BE2C (cell line): Measurements from ENCODE around the gene ADIPOR2.
"Not testable (repeated sequence)": the region's sequence is repeated elsewhere in the genome, so short reads cannot be mapped to it uniquely, and the experiment has no call there.

Source experiments
- DNase-seq: peaks from one replicate; pipeline ENCODE4 v3.0.0-alpha.2; 2020
- H3K27me3 ChIP-seq: fragments of 250-450 bp; sonication (Bioruptor Pico); 2 replicates; pipeline ENCODE4 v1.5.1; 2020; ENCODE audit warnings: mild to moderate bottlenecking
- H3K36me3 ChIP-seq: fragments of 250-450 bp; sonication (Bioruptor Pico); 2 replicates; pipeline ENCODE4 v1.5.1; 2020; ENCODE audit warnings: mild to moderate bottlenecking
- H3K4me1 ChIP-seq: fragments of 250-450 bp; sonication (Bioruptor Pico); 2 replicates; pipeline ENCODE4 v1.5.1; 2020
- H3K4me3 ChIP-seq: 2 replicates; pipeline ENCODE4 v1.5.1; 2011; ENCODE audit warnings: low read depth, low read length
- H3K9me3 ChIP-seq: fragments of 250-450 bp; sonication (Bioruptor Pico); 2 replicates; pipeline ENCODE4 v1.5.1; 2020
- CTCF ChIP-seq: IDR thresholded peaks from 2 replicates; pipeline ENCODE4 v1.5.1; 2012; ENCODE audit warnings: mild to moderate bottlenecking, low read depth, low read length

Gene ADIPOR2

DNA sequence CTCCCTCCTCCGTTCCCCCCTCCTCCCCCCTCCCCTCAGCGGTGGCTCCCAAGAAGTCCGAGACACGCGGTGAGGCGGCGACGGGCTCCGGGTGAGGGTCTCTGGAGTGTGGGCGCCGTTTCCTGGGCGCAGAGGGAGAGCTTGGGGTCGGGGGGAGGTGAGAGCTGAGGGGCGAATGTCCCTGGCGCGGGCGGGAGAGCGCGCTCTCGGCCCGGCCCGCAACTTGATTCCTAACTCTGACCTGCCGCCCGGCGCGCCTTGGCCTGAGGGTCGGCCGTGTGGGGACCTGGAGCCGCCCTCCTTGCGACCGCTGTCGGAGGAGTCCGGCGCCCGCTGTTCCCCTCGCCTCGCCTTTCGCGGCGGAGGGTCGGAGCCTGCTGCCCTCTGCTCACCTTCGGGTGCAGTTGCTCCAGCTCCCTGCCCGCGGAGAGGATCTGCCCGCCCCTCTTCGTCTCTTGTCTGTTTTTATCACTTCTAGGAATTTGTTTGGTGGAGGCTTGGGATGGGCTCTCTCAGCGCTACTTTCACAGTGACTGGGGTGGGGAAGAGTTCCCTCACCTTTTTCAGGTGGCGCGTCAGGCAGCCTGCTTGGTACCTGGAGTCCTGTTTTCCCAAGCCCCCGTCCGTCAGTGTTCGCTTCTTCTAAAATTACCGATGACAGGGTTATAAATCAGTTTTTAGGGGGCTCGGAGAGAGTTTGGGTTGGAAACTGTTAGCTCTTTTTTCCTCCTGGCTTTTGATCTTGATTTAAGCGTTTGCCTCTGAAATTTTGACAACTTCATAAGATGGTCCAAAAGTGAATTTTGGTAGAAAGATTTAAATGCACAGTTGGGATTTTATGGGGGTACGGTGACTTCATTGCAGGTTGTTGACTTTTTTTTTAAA lies 495 bp downstream of the ADIPOR2 start:
- Histone ChIP-seq H3K27me3 (no peaks in the 10 kb centered on the region), H3K36me3 (no peaks in the 10 kb centered on the region), H3K4me3 (peak overlapping the region; percentile 77), H3K9me3 (no peaks in the 10 kb centered on the region), H3K4me1 (no peaks in the 10 kb centered on the region)
- no peak for TF ChIP-seq CTCF
- DNase-seq = peak; percentile 61

DNA sequence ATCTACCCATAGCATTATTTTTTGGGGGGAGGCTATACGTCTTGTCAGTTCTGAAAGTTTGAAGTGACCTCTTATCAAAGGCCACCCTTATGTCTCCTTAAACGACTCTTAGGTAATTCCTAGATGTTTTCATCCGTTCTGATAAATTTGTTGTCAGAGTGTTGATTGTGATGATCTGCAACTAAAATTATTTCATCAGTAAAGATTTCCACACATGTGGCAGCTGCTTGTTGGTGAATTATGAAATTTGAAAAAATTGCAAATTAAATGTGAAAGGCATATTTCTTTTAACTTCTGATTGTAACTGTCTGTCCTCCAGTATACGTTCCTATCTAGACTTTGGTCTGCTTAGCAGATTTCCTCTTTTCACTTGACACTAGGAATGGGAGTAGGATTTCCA lies 1.4 kb downstream of the ADIPOR2 start:
- H3K4me1 ChIP-seq = no peaks in the 10 kb centered on the region
- peak overlapping the region; percentile 77 for H3K4me3 ChIP-seq
- DNase-seq = no peak
- no peaks in the 10 kb centered on the region for H3K36me3 ChIP-seq
- TF ChIP-seq CTCF = no peak
- H3K27me3 ChIP-seq = no peaks in the 10 kb centered on the region
- no peaks in the 10 kb centered on the region for H3K9me3 ChIP-seq

DNA sequence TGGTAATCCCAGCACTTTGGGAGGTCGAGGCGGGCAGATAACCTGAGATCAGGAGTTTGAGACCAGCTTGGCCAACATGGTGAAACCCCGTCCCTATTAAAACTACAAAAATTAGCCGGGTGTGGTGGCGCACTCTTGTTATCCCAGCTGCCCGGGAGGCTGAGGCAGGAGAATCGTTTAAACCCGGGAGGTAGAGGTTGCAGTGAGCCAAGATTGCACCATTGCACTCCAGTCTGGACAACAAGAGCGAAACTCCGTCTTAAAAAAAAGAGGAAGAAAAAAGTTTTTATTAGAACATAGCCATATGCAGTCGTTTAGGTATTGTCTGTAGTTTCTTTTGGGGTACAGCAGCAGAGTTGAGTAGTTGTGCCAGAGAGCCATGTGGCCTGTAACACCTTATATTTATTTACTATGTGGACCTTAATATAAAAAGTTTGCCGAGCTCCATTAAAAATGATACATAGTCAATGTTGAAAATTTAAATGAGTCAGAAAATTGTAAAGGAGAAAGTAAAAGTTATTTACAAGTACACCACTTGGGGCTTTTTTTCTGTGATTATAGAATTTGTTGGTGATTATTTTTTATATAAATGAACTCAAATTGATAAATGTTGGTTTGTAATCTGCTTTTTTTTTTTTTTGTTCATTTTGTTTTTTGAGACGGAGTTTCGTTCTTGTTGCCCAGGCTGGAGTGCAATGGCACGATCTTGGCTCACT lies 2.2 kb downstream of the ADIPOR2 start:
- Histone ChIP-seq H3K4me3 (no peak overlapping the region), H3K27me3 (no peaks in the 10 kb centered on the region), H3K36me3 (no peaks in the 10 kb centered on the region), H3K9me3 (no peaks in the 10 kb centered on the region), H3K4me1 (no peaks in the 10 kb centered on the region)
- no peak for TF ChIP-seq CTCF
- no peak for DNase-seq

- not testable (repeated sequence) for H3K9me3 ChIP-seq, H3K27me3 ChIP-seq, H3K4me1 ChIP-seq, DNase-seq, H3K4me3 ChIP-seq, H3K36me3 ChIP-seq
Measured at GRCh38 chr12:1695097-1695496, 4.2 kb downstream of the ADIPOR2 start.

GRCh38 chr12:1695886-1696670 lies 5.2 kb downstream of the ADIPOR2 start:
- H3K36me3 ChIP-seq = no peaks in the 10 kb centered on the region
- H3K4me1 ChIP-seq = peaks cover 4% of the 10 kb centered on the region; the same call in 1 of the 2 replicates
- no peaks in the 10 kb centered on the region for H3K27me3 ChIP-seq
- no peak overlapping the region for H3K4me3 ChIP-seq
- DNase-seq = no peak
- no peaks in the 10 kb centered on the region for H3K9me3 ChIP-seq
- TF ChIP-seq CTCF = no peak

DNA sequence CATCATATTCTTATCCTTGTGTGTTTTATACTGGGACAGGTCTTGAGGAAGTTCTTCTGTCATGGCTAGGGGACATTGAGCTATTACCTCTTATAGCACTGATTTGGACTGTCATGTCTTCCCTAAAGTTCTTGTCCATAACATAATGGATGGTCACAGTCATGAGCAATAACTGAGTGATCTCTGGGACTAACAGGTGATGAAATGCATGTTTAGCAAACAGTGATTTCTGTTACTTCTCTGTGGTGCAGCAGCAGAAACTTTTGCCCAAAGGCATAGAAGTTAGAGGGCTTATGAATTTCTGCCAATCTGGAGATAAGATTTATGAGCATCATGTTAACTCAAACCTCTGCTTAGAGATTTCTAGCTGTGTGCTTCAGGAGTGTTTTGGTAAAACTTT lies 5.9 kb downstream of the ADIPOR2 start:
- no peaks in the 10 kb centered on the region for H3K27me3 ChIP-seq
- H3K4me3 ChIP-seq = no peak overlapping the region
- peaks cover 4% of the 10 kb centered on the region; the same call in 1 of the 2 replicates for H3K4me1 ChIP-seq
- DNase-seq = no peak
- H3K36me3 ChIP-seq = no peaks in the 10 kb centered on the region
- H3K9me3 ChIP-seq = no peaks in the 10 kb centered on the region
- TF ChIP-seq CTCF = no peak
